NCI-H187 (cell line): ENCODE results near the gene USP16.

Experiments used
- DNase-seq, 2 experiments: peaks; one replicate each; lab custom pipeline; 2025; lab: John Stamatoyannopoulos, UW

USP16 gene

DNA sequence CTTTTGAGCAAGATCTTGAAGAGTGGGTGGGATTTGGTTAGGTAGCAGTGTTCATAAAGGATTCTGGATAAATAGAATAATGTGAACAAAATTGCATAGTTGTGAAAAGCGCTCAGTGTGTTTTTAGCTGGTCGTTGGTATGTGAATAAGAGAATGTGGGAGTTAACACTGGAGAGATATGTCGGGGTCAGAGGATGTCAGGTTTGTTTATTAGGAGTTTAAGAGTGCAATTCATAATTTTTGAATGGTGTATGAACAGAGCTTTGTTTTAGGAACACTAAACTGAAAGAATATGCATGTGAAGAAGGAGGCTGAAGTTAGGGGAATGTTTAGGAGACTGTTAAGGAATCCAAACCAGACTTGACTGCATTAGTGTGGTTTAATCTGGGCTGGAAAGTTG is 9.4 kb downstream of the USP16 start:
- no peak for DNase-seq

DNA sequence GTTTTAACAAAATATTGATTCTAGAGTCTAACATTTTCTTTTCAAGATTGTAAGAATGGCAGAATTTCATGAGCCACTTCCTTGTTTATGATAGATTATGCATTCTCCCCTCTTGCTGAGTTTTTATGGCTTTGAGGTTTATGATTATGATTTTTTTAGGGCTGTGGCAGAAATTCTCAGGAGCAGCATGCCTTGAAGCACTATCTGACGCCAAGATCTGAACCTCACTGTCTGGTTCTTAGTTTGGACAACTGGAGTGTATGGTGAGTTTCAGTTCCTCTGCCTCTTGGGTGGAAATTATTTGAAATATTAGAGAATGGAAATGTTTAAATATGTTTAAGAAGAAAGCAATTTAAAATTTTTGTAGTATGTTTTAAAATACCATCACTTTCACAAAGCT is 10.2 kb downstream of the USP16 start:
- DNase-seq: no peak

- DNase-seq: no peak
These were observed 27.8 kb downstream of the USP16 start for GRCh38 chr21:29052224-29052623.

DNA sequence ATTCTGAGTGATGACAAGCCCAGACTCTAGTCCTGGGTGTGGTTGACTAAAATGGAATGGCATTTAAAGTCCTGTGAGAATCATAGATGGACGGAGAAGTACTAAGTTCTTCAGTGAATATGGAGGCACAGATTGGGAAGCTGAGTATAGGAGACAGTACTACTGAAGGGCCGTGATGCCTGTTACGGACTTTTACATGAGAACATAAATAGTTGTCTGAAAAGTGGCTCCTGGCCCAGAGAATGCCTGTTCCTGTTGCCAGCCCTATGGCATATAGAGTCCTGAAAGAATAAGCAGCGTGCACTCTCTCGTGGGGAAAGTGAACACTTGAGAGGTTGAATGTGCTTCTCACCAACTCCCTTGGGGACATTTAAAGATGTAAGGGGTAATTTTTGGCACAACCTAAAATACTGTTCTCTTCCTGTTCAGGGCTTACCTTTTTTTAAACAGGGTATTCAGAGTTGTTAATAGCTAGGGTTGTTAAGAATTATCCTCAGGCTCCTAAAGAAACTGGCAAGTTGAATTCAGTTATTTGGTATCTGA is 28.6 kb downstream of the USP16 start:
- DNase-seq: peak in 1 of 2 experiments; percentile 13

DNA sequence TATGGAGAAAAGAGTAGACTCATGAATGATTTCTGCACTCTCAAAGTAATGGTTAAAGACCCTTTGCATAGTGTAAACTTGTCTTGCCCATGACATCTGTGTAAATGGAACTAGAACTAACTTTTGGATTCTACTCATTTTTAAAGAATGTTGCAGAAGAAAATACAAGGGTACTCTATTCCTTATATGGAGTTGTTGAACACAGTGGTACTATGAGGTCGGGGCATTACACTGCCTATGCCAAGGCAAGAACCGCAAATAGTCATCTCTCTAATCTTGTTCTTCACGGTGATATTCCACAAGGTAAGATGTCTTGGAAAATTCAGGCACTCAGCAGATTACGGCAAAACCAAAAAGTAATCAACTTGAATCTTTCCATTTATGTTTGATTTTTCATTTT is 29.2 kb downstream of the USP16 start:
- DNase-seq: no peak

GRCh38 chr21:29055080-29055479 is 30.6 kb downstream of the USP16 start:
- no peak for DNase-seq

GRCh38 chr21:29056005-29056404 is 31.5 kb downstream of the USP16 start:
- no peak for DNase-seq

- no peak for DNase-seq
These were observed 32.1 kb downstream of the USP16 start for GRCh38 chr21:29056538-29057050.

- DNase-seq: no peak
These were observed 40.5 kb downstream of the USP16 start for GRCh38 chr21:29064850-29065481.

- DNase-seq: no peak
These were observed 48.4 kb downstream of the USP16 start for GRCh38 chr21:29072873-29073221.

DNA sequence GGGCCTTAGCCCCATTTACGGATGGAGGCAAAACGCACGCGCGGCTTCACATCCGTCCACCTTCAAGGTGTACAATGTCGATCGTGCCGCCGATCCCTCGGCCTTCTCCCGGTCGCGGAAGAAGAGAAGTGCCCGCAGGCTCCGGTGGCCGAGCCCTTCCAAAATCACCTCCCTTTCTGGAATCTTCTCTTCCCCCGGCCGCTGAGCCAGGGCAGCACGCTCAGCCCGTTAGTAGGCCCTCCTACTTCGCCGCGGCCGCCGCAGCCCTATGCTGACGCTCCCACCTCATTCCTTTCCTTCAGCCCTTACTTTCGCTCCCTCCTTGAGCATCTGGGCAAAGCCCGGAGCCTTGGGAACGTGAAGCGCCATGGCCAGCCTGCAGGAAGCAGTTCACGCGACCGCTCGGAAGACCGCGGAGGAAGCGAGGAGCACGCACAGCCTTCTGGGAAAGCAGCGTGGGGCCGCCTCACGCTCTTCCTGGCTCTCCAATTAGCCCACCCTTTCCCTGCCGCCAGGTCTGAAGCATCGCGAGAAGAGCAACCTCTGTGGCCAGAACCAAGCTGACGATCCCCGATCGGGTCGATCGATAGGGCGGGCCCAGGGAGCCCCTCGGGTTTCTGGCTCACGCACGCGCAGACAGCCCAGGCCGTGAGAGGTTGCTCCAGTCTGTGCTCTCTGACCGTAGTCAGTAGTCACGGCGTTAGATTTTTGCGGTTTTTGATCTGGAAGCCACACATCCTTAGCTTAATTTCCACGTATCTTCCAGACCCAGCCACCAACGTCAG is 48.9 kb downstream of the USP16 start, which contains the start of gene CCT8:
Gene CCT8, minus strand, starts transcription at position 427 of the 785 bp plus-strand sequence. Its CDS starts 58 bp downstream, at position 369.
- DNase-seq: peak; percentile 96 to 97

GRCh38 chr21:29074007-29074376 is 49.5 kb downstream of the USP16 start:
- DNase-seq: no peak

GRCh38 chr21:29074783-29075182 is 50.3 kb downstream of the USP16 start:
- no peak for DNase-seq

DNA sequence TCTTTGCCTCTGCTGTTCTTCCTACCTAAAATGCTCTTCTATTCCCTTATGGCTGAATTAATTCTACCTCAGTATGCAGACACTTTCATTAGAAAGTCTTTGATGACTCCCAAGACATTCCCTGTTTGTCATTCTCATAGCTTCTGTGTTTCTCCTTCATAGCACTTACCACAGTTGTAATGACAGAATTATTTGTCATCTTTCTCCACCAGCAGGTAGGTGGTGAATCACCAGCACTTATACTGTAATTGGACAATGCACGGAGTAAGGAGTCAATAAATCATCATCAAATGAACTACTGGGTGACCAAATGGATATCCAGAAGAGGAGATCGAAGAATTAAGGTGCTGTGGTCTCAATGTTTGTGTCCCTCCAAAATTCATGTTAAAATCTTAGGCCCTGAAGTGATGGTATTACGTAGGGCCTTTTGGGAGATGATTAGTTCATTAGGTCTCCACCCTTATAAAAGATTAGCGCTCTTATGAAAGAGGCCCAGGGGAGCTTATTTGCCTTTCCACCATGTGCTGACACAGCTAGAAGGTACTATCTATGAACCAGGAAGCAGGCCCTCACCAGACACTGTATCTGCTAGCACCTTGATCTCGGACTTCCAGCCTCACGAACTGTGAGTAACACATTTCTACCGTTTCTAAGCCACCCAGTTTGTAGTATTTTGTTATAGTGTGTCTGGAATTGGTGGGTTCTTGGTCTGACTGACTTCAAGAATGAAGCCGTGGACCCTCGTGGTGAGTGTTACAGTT is 51.4 kb downstream of the USP16 start:
- no peak for DNase-seq

DNA sequence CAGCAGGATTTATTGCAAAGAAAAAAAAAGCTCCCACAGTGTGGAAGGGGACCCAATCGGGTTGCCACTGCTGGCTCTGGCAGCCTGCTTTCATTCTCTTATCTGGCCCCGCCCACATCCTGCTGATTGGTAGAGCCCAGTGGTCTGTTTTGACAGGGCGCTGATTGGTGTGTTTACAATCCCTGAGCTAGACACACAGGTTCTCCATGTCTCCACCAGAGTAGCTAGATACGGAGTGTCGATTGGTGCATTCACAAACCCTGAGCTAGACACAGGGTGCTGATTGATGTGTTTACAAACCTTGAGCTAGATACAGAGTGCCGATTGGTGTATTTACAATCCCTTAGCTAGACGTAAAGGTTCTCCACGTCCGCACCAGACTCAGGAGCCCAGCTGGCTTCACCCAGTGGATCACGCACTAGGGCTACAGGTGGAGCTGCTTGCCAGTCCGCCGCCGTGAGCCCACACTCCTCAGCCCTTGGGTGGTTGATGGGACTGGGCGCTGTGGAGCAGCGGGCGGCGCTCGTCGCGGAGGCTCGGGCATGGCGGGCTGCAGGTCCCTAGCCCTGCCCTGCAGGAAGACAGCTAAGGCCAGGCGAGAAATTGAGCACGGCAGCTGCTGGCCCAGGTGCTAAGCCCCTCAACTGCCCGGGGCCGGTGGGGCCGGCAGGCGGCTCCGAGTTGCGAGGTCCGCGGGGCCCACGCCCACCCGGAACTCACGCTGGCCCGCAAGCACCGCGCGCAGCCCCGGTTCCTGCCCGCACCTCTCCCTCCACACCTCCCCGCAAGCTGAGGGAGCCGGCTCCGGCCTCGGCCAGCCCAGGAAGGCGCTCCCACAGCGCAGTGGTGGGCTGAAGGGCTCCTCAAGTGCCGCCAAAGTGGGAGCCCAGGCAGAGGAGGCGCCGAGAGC is 52.5 kb downstream of the USP16 start:
- peak in 1 of 2 experiments; percentile 33 for DNase-seq

DNA sequence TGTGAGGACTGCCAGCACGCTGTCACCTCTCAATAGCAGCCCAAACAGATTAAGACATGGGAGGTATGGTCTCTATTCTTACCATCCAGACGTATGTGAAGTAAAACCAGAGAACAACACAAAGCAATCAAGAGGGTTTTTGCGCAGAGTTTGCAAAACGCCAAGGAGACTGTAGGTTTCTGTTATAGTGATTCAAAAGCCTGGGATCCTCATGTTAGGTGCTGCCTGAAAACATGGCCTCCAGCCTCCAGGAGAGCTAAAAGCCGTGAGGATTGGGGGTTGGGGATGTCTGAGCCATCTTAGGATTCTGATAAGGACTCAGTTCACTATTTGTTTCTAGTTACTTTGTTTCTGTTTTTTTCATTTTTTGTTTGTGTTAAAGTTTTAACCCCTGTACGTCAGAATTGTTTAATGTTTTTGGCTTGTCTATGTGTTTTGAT is 53.2 kb downstream of the USP16 start:
- DNase-seq: peak in 1 of 2 experiments; percentile 45

DNA sequence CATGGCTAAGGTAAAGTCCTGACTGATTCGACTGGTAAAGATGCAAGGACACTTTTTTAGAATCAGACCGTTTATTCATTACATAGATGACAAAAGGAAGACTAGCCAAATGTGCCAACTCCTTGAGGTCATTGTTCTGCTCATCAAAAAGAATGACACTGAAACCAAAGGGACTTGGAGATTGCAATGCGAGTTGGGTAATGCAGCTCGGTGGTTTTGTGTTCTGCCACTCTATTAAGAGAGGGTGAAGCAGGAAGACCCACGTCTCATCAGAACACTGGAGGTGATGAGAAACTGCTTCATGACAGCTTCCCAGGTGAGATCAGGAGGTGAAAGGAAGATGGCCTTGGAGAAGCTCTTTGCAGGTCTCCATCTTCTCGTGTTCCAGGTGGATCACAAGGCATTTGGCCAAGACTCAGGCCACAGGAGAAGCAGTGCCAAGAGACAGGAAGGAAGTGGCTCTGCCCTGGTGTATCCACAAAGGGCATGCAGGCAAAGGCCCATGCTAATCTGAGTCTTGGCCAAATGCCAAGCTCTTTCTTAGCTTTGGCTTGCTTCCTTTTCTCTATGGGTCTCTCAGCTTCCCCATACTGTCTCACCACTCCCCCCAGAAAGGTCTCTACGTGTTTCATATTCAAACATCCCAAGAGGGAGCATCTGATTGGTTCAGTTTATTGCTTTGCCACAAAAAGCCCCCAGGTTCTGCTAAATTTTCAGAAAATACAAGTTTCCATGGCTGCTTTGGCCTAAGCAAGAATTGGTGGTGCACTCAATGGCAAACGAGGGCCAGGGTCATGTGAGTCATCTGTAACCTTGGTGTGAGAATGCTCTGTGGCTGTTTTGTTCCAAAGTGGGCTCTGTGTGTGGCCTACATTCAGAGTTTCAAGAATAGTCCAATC is 54.6 kb downstream of the USP16 start:
- no peak for DNase-seq

- DNase-seq: no peak
These were observed 56.0 kb downstream of the USP16 start for GRCh38 chr21:29080454-29080941.

GRCh38 chr21:29082046-29082815 is 57.8 kb downstream of the USP16 start:
- DNase-seq: no peak
